Immature natural killer cell (primary cell): ENCODE data around the gene TCF3. TPM values are rescaled to one million over a fixed set of nuclear protein-coding genes. Genes with fewer than 3 reads are reported as not detected.
A peak's percentile ranks its signal among the peaks of the same experiment; 100 is the strongest.

Experiments
- DNase-seq, 3 donors: peaks; one replicate each; pipeline ENCODE4 v3.0.0; 2022; ENCODE audit warnings: mixed read lengths in 1 of 3
- H3K27ac Mint-ChIP-seq, 6 donors: one replicate each; pipeline ENCODE4 v1.8.0; 2020; ENCODE audit warnings: mixed read lengths in 6 of 6, mild to moderate bottlenecking in 5 of 6, inconsistent platforms in 4 of 6, moderate library complexity in 3 of 6
- H3K27me3 Mint-ChIP-seq, 3 donors: one replicate each; pipeline ENCODE4 v1.8.0; 2020 to 2021; ENCODE audit warnings: low read depth in 3 of 3, mild to moderate bottlenecking in 3 of 3, mixed read lengths in 3 of 3, moderate library complexity in 3 of 3, inconsistent platforms in 1 of 3
- H3K36me3 Mint-ChIP-seq, 3 donors: one replicate each; pipeline ENCODE4 v1.8.0; 2020; ENCODE audit warnings: mixed read lengths in 3 of 3, inconsistent platforms in 2 of 3, mild to moderate bottlenecking in 2 of 3
- H3K4me1 Mint-ChIP-seq, 2 donors: one replicate each; pipeline ENCODE4 v1.8.0; 2020; ENCODE audit warnings: inconsistent platforms in 2 of 2, mild to moderate bottlenecking in 2 of 2, mixed read lengths in 2 of 2, moderate library complexity in 1 of 2
- H3K4me3 Mint-ChIP-seq, 5 donors: one replicate each; pipeline ENCODE4 v1.8.0; 2020; ENCODE audit warnings: mild to moderate bottlenecking in 5 of 5, mixed read lengths in 5 of 5, inconsistent platforms in 3 of 5, moderate library complexity in 3 of 5
- H3K9me3 Mint-ChIP-seq, 6 donors: one replicate each; pipeline ENCODE4 v1.8.0; 2020; ENCODE audit warnings: mild to moderate bottlenecking in 6 of 6, mixed read lengths in 6 of 6, inconsistent platforms in 4 of 6, moderate library complexity in 3 of 6
- polyA plus RNA-seq, 3 donors: library from polyadenylated mRNA; unstranded; fragments of 300-500 nt; fragmentation: Illumina TruSeq; gene quantifications; one replicate each; pipeline ENCODE4 v1.2.3, GENCODE V29; 2021

TCF3 gene
- polyA plus RNA-seq, 3 donors from 2014 or later: 1.9 to 6.3 (median 6.0) TPM

DNA sequence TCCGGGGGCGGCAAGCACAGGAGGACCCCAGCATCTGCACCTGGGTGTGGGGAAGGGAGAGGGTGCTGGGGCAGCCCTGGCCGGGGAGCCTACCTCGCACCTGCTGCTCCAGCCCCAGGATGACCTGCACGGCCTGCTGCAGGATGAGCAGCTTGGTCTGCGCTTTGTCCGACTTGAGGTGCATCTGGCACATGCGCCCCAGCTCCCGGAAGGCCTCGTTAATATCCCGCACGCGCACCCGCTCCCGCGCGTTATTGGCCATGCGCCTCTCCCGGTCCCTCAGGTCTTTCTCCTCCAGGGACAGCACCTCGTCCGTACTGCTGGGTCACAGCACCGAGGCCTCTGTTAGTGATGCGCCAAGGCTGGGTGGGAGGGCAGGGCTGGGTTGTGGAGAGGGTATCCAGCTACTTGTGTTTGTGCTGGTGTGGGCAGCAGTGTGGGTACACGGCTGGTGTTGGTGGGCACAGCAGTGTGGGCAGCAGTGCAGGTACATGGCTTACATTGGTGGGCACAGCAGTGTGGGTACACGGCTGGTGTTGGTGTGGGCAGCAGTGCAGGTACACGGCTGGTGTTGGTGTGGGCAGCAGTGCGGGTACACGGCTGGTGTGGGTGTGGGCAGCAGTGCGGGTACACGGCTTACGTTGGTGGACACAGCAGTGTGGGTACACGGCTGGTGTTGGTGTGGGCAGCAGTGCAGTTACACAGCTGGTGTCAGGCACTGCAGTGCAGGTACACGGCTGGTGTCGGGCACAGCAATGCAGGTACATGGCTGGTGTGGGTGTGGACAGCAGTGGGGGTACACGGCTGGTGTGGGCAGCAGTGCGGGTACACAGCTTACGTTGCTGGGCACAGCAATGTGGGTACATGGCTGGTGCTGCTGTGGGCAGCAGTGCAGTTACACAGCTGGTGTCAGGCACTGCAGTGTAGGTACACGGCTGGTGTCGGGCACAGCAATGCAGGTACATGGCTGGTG is 40.0 kb downstream of the TCF3 start:
- Mint-ChIP-seq H3K27me3 (peaks cover 0 to 2% (median 0%) of the 10 kb centered on the region in 3 donors), H3K27ac (no peak overlapping the region), H3K4me3 (no peak overlapping the region), H3K36me3 (peaks cover 0 to 3% (median 0%) of the 10 kb centered on the region in 3 donors), H3K9me3 (no peaks in the 10 kb centered on the region), H3K4me1 (peaks cover 22 to 24% of the 10 kb centered on the region in 2 donors)
- no peak for DNase-seq

DNA sequence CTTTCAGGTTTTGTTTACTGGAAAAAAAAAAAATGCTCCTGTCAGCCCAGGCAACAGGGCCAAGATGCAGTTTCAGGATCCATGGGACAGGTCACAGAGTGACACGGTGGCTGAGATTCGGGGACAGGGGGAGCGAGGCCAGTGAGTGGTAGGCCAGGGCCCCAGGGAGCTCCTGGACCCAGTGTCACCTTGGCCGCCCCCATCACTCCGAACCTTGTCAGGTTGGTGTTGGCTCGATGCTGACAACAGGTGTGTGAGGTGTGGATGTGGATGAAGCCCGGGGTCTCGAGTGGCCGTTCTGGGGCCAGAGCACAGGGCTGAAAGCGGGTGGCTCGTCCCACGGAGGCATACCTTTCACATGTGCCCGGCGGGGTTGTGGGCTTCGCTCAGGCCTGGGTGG is 41.1 kb downstream of the TCF3 start:
- Mint-ChIP-seq H3K4me3 (no peak overlapping the region), H3K4me1 (peaks cover 24 to 29% of the 10 kb centered on the region in 2 donors), H3K27ac (no peak overlapping the region), H3K27me3 (peaks cover 0 to 5% (median 0%) of the 10 kb centered on the region in 3 donors), H3K36me3 (peaks cover 0 to 3% (median 0%) of the 10 kb centered on the region in 3 donors), H3K9me3 (no peaks in the 10 kb centered on the region)
- DNase-seq: no peak

DNA sequence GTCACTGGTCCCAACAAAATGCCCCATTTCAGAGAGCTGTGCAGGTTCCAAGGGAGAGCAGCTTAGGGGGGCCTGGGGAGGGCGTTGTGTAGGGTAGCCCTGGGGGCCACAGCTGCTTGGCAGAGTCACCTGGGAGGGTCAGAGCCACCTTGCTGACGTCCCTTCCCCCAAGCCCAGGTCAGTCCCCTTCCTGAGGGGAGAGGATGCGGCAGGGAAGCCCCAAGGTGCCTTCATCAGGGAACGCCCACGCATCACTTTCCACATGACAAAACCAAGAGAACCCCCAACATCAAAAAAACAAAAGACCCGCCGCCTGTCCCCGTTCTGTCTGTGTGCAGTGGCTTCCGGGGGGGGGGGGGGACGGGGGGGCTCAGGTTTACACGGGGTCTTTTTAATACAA is 41.8 kb downstream of the TCF3 start:
- Mint-ChIP-seq H3K4me3 (no peak overlapping the region), H3K4me1 (peaks cover 32 to 37% of the 10 kb centered on the region in 2 donors), H3K36me3 (peaks cover 0 to 3% (median 0%) of the 10 kb centered on the region in 3 donors), H3K9me3 (no peaks in the 10 kb centered on the region), H3K27ac (peak overlapping the region in 1 of 6 donors; percentile 40), H3K27me3 (peaks cover 6 to 11% (median 7%) of the 10 kb centered on the region in 3 donors)
- no peak for DNase-seq

DNA sequence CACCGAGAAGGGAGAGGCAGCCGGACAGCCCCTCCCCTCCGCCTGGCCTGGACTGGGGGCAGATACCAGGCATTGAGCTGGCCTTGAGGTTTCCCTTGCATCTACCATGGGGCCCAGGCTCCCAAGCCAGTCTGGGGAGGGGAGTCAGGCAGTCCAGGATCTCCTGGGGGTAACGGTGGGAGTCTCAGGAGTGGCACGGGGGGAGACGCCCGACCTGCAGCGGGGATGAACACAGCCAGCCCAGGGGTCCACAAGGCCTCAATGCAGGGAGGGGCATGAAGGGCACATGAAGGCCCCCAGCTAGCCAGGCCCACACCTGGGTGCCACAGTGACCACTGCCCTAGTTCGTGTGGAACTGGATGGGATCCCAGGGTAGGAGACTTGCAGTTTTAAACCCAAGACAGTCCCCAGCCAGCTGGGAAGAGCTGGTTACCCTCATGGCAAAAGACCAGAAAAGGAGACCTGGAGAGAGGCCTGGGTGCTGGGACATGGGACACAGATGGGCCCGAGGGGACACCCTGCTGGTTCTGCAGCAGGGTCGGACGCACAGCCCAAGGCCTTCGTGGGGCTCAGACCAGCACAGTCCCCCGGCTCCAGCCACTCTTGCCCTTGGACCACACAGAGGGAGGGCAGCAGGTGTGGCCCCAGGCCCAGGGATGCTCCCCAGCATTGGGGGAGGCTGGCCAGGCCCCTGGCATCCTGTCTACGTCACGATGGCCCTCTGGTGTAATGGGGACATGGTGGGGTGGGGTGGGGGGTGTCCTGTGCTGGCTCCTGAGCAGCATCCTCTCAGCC is 42.5 kb downstream of the TCF3 start:
- Mint-ChIP-seq H3K27me3 (peaks cover 6 to 14% (median 10%) of the 10 kb centered on the region in 3 donors), H3K36me3 (peaks cover 0 to 3% (median 0%) of the 10 kb centered on the region in 3 donors), H3K4me1 (peaks cover 35 to 39% of the 10 kb centered on the region in 2 donors), H3K9me3 (no peaks in the 10 kb centered on the region), H3K27ac (peak overlapping the region; percentile 64 to 92 (median 84)), H3K4me3 (peak overlapping the region in 3 of 5 donors; percentile 84 to 92 (median 86))
- DNase-seq: no peak

DNA sequence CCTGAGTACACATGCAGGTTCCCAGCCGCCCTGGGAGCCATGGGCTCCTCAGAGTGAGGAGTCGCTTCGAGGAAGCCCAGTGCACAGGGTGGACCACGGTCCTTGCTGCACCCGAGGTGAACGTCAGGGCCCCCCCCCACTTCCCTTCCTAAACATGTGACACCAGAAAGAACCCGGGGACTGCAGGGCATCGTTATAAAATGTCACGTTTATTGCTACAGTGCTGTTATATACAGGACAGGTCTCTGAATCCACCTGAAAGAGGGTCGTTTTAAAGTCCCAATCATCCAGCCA is 43.4 kb downstream of the TCF3 start:
- peaks cover 6 to 15% (median 12%) of the 10 kb centered on the region in 3 donors for H3K27me3 Mint-ChIP-seq
- peak in 2 of 3 donors; percentile 10 to 32 for DNase-seq
- no peaks in the 10 kb centered on the region for H3K9me3 Mint-ChIP-seq
- peaks cover 0 to 3% (median 0%) of the 10 kb centered on the region in 3 donors for H3K36me3 Mint-ChIP-seq
- H3K27ac Mint-ChIP-seq: peak overlapping the region; percentile 73 to 92 (median 86)
- peaks cover 35 to 46% of the 10 kb centered on the region in 2 donors for H3K4me1 Mint-ChIP-seq
- H3K4me3 Mint-ChIP-seq: peak overlapping the region; percentile 84 to 92 (median 86)

DNA sequence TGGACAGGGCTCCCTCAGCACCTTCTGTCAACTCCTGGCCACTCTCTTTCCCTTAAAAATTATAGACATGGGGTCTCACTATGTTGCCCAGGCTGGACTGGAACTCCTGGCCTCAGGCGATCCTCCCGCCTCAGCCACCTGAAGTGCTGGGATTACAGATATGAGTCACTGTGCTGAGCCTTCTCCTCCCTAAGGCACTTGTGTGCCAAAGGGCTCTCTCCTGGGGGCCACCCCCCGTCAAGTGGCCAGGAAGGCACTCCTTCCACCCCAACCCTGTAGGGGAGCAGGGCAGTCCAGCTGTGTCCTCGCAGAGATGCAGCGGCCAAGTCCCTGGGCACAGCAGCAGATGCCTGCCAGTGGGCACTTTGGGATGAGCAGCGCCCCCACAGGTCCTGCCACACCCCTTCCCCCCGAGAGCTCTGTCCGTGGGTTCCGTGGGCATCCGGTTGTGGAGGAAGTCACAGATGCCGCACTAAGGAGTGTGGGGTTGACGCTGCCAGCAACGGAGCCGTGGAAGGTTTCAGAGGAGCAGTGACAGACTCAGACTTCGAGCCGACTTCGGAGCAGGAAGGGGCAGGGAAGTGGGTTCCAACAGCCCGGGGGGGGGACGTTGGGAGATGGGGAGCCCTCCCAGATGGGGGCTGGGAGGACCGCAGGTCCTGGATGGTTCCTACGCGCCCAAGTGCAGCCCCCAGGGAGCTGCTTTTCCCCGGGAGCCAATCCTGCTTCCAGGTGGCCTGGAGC is 43.9 kb downstream of the TCF3 start:
- H3K4me3 Mint-ChIP-seq: peak overlapping the region; percentile 84 to 92 (median 86)
- peaks cover 6 to 15% (median 12%) of the 10 kb centered on the region in 3 donors for H3K27me3 Mint-ChIP-seq
- DNase-seq: peak; percentile 28 to 49 (median 41)
- peaks cover 0 to 3% (median 0%) of the 10 kb centered on the region in 3 donors for H3K36me3 Mint-ChIP-seq
- peaks cover 35 to 51% of the 10 kb centered on the region in 2 donors for H3K4me1 Mint-ChIP-seq
- H3K27ac Mint-ChIP-seq: peak overlapping the region; percentile 86 to 92 (median 91)
- no peaks in the 10 kb centered on the region for H3K9me3 Mint-ChIP-seq

GRCh38 chr19:1606138-1606651 is 46.2 kb downstream of the TCF3 start:
- Mint-ChIP-seq H3K27me3 (peaks cover 8 to 14% (median 12%) of the 10 kb centered on the region in 3 donors), H3K4me1 (peaks cover 50 to 59% of the 10 kb centered on the region in 2 donors), H3K27ac (peak overlapping the region; percentile 92 to 99 (median 98)), H3K9me3 (no peaks in the 10 kb centered on the region), H3K36me3 (no peaks in the 10 kb centered on the region), H3K4me3 (peak overlapping the region; percentile 96 to 100 (median 99))
- DNase-seq: no peak

GRCh38 chr19:1605236-1606137 is 46.9 kb downstream of the TCF3 start, which contains the start of gene UQCR11:
TSS of gene UQCR11 (minus strand) at chr19:1605462. CDS start at chr19:1605409, 53 bp downstream.
- H3K9me3 Mint-ChIP-seq: no peaks in the 10 kb centered on the region
- no peaks in the 10 kb centered on the region for H3K36me3 Mint-ChIP-seq
- peaks cover 8 to 14% (median 12%) of the 10 kb centered on the region in 3 donors for H3K27me3 Mint-ChIP-seq
- peaks cover 50 to 59% of the 10 kb centered on the region in 2 donors for H3K4me1 Mint-ChIP-seq
- H3K27ac Mint-ChIP-seq: peak within 1 kb of the TSS; percentile 92 to 99 (median 98)
- peak within 1 kb of the TSS; percentile 96 to 100 (median 99) for H3K4me3 Mint-ChIP-seq
- peak; percentile 90 to 93 (median 93) for DNase-seq

- H3K9me3 Mint-ChIP-seq: no peaks in the 10 kb centered on the region
- peak overlapping the region in 1 of 5 donors; percentile 77 for H3K4me3 Mint-ChIP-seq
- peaks cover 0 to 6% (median 5%) of the 10 kb centered on the region in 3 donors for H3K36me3 Mint-ChIP-seq
- DNase-seq: no peak
- H3K27ac Mint-ChIP-seq: no peak overlapping the region
- H3K27me3 Mint-ChIP-seq: peaks cover 8 to 16% (median 12%) of the 10 kb centered on the region in 3 donors
- H3K4me1 Mint-ChIP-seq: peaks cover 33 to 37% of the 10 kb centered on the region in 2 donors
Observed at GRCh38 chr19:1602091-1602707, 50.2 kb downstream of the TCF3 start.

DNA sequence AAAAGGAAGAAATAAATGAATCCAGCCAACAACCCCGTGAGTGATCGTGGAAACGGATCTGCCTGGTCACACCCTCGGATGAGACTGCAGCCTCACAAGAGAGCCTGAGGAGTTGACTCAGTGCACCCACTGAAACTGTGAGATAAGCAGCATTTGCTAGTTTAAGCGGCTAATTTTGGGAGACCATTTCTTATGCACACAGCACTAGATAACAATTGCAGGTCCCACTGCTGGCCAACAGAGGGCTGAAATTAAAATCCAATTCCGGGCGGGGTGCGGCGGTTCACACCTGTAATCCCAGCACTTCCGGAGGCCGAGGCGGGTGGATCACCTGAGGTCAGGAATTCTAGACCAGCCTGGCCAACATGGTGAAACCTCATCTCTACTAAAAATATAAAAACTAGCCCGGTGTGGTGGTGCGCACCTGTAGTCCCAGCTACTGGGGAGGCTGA is 50.8 kb downstream of the TCF3 start:
- DNase-seq: no peak
- H3K27ac Mint-ChIP-seq: no peak overlapping the region
- peaks cover 8 to 14% (median 12%) of the 10 kb centered on the region in 3 donors for H3K27me3 Mint-ChIP-seq
- peaks cover 0 to 7% (median 5%) of the 10 kb centered on the region in 3 donors for H3K36me3 Mint-ChIP-seq
- no peaks in the 10 kb centered on the region for H3K9me3 Mint-ChIP-seq
- H3K4me3 Mint-ChIP-seq: peak overlapping the region in 1 of 5 donors; percentile 3
- peaks cover 28 to 33% of the 10 kb centered on the region in 2 donors for H3K4me1 Mint-ChIP-seq

- Mint-ChIP-seq H3K4me3 (no peak overlapping the region), H3K27ac (no peak overlapping the region)
Observed at GRCh38 chr19:1599460-1599846, 53.0 kb downstream of the TCF3 start.

More at GRCh38 chr19:1599460-1599846, 53.0 kb downstream of the TCF3 start:
- Mint-ChIP-seq H3K9me3 (no peaks in the 10 kb centered on the region), H3K36me3 (peaks cover 0 to 7% (median 5%) of the 10 kb centered on the region in 3 donors), H3K27me3 (peaks cover 0 to 3% (median 2%) of the 10 kb centered on the region in 3 donors), H3K4me1 (peaks cover 15 to 17% of the 10 kb centered on the region in 2 donors)
- no peak for DNase-seq
